SH-SY5Y (cell line): ENCODE measurements around the gene ELOVL3.

Source experiments
- GATA2 ChIP-seq: IDR thresholded peaks from 2 replicates; pipeline ENCODE4 v1.6.1; 2011; ENCODE audit warnings: mild to moderate bottlenecking, low read depth, low read length
- GATA3 ChIP-seq: IDR thresholded peaks from 2 replicates; pipeline ENCODE4 v1.6.1; 2011; ENCODE audit warnings: low read depth, mild to moderate bottlenecking, low read length, moderate library complexity

- TF ChIP-seq GATA2 (no peak), GATA3 (no peak)
Observed at GRCh38 chr10:102225646-102226541, at the start of gene ELOVL3.
